Astrocyte (in vitro differentiated cells and primary cell): ENCODE results near the gene SPPL3.

ENCODE experiments used
- EZH2 ChIP-seq: IDR thresholded peaks from 2 replicates; pipeline ENCODE4 v1.6.1; 2012; ENCODE audit warnings: mild to moderate bottlenecking, low read length, inconsistent platforms; ENCODE audit not compliant: insufficient read depth
- TF ChIP-seq, protein P1 (sequence below): IDR thresholded peaks from 2 replicates; pipeline ENCODE4 v1.5.1; 2011; ENCODE audit warnings: low read depth, mild to moderate bottlenecking, inconsistent platforms, low read length, moderate library complexity; ENCODE audit not compliant: insufficient read depth

DNA sequence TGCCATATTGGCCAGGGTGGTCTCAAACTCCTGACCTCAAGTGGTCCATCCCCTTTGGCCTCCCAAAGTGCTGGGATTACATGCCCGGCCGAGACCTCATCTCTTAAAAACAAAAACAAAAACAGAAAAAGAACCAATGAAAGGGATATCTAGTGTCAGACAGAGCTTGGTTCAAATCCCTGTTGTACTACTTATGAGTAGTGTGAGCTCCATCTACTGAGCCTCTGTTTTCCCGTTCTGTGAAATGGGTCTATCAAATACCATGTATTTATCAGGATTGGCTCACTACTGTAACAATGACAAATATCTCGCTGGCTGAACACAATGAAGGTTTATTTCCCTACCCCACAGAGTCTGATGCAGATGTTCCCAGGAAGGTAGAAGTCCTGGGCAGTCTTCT is 37.3 kb upstream of the SPPL3 start:
- TF ChIP-seq, protein P1, sequence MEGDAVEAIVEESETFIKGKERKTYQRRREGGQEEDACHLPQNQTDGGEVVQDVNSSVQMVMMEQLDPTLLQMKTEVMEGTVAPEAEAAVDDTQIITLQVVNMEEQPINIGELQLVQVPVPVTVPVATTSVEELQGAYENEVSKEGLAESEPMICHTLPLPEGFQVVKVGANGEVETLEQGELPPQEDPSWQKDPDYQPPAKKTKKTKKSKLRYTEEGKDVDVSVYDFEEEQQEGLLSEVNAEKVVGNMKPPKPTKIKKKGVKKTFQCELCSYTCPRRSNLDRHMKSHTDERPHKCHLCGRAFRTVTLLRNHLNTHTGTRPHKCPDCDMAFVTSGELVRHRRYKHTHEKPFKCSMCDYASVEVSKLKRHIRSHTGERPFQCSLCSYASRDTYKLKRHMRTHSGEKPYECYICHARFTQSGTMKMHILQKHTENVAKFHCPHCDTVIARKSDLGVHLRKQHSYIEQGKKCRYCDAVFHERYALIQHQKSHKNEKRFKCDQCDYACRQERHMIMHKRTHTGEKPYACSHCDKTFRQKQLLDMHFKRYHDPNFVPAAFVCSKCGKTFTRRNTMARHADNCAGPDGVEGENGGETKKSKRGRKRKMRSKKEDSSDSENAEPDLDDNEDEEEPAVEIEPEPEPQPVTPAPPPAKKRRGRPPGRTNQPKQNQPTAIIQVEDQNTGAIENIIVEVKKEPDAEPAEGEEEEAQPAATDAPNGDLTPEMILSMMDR: no peak
- TF ChIP-seq EZH2: no peak
